Measurements from ENCODE around the gene PKP4.

Gene PKP4

GRCh38 chr2:158651358-158652057 lies 194.8 kb downstream of the PKP4 start:
- H3K36me3 ChIP-seq (ENCODE audit: insufficient read depth) = no peaks in the 10 kb centered on the region
- no peaks in the 10 kb centered on the region for H3K4me1 ChIP-seq (ENCODE audit: low read depth, poor library complexity, severe bottlenecking)
- TF ChIP-seq CTCF (conservative IDR thresholded peaks at IDR 0.05; ENCODE audit: low read depth, low read length) = no peak
- no peaks in the 10 kb centered on the region for H3K79me2 ChIP-seq (ENCODE audit: insufficient read depth, low read depth)
- no peaks in the 10 kb centered on the region for H4K20me1 ChIP-seq (ENCODE audit: insufficient read depth)
- H3K4me3 ChIP-seq (IDR thresholded peaks at IDR 0.05; ENCODE audit: insufficient read depth, low read depth, low read length) = no peak overlapping the region
- H3K27ac ChIP-seq = no peak overlapping the region
- H3K4me2 ChIP-seq = no peak overlapping the region
- H3K27me3 ChIP-seq (ENCODE audit: insufficient read depth, low read depth) = no peaks in the 10 kb centered on the region
- H3K9ac ChIP-seq = no peak overlapping the region
- H2AFZ ChIP-seq (ENCODE audit: low read depth) = no peak overlapping the region

GRCh38 chr2:158655628-158656027 lies 198.9 kb downstream of the PKP4 start:
- H3K4me3 ChIP-seq (IDR thresholded peaks at IDR 0.05; ENCODE audit: insufficient read depth, low read depth, low read length) = no peak overlapping the region
- H3K27ac ChIP-seq = no peak overlapping the region
- no peak overlapping the region for H2AFZ ChIP-seq (ENCODE audit: low read depth)
- no peaks in the 10 kb centered on the region for H4K20me1 ChIP-seq (ENCODE audit: insufficient read depth)
- no peaks in the 10 kb centered on the region for H3K27me3 ChIP-seq (ENCODE audit: insufficient read depth, low read depth)
- H3K9ac ChIP-seq = no peak overlapping the region
- H3K79me2 ChIP-seq (ENCODE audit: insufficient read depth, low read depth) = no peaks in the 10 kb centered on the region
- no peak overlapping the region for H3K4me2 ChIP-seq
- H3K36me3 ChIP-seq (ENCODE audit: insufficient read depth) = no peaks in the 10 kb centered on the region
- no peaks in the 10 kb centered on the region for H3K4me1 ChIP-seq (ENCODE audit: low read depth, poor library complexity, severe bottlenecking)
- no peak for TF ChIP-seq CTCF (conservative IDR thresholded peaks at IDR 0.05; ENCODE audit: low read depth, low read length)

GRCh38 chr2:158656492-158657229 lies 199.9 kb downstream of the PKP4 start:
- Histone ChIP-seq H3K79me2 (ENCODE audit: insufficient read depth, low read depth) (no peaks in the 10 kb centered on the region), H3K9ac (no peak overlapping the region), H4K20me1 (ENCODE audit: insufficient read depth) (no peaks in the 10 kb centered on the region), H3K4me2 (no peak overlapping the region), H3K36me3 (ENCODE audit: insufficient read depth) (no peaks in the 10 kb centered on the region), H3K4me3 (IDR thresholded peaks at IDR 0.05; ENCODE audit: insufficient read depth, low read depth, low read length) (no peak overlapping the region), H3K4me1 (ENCODE audit: low read depth, poor library complexity, severe bottlenecking) (no peaks in the 10 kb centered on the region), H3K27me3 (ENCODE audit: insufficient read depth, low read depth) (no peaks in the 10 kb centered on the region), H2AFZ (ENCODE audit: low read depth) (no peak overlapping the region), H3K27ac (no peak overlapping the region)
- no peak for TF ChIP-seq CTCF (conservative IDR thresholded peaks at IDR 0.05; ENCODE audit: low read depth, low read length)

GRCh38 chr2:158658396-158658795 lies 201.6 kb downstream of the PKP4 start:
- Histone ChIP-seq H3K79me2 (ENCODE audit: insufficient read depth, low read depth) (no peaks in the 10 kb centered on the region), H3K4me2 (no peak overlapping the region), H3K27ac (no peak overlapping the region), H3K4me1 (ENCODE audit: low read depth, poor library complexity, severe bottlenecking) (no peaks in the 10 kb centered on the region), H3K36me3 (ENCODE audit: insufficient read depth) (no peaks in the 10 kb centered on the region), H4K20me1 (ENCODE audit: insufficient read depth) (no peaks in the 10 kb centered on the region), H2AFZ (ENCODE audit: low read depth) (no peak overlapping the region), H3K27me3 (ENCODE audit: insufficient read depth, low read depth) (no peaks in the 10 kb centered on the region), H3K4me3 (IDR thresholded peaks at IDR 0.05; ENCODE audit: insufficient read depth, low read depth, low read length) (no peak overlapping the region), H3K9ac (no peak overlapping the region)
- no peak for TF ChIP-seq CTCF (conservative IDR thresholded peaks at IDR 0.05; ENCODE audit: low read depth, low read length)
